AG09319 (cell line): ENCODE results near the gene HEPACAM.

ENCODE experiments used
- DNase-seq: peaks from one replicate; pipeline ENCODE4 v3.0.0-alpha.2; 2010; ENCODE audit warnings: low read depth; ENCODE audit errors: extremely low read depth
- CTCF ChIP-seq: IDR thresholded peaks from 2 replicates; pipeline ENCODE4 v1.5.1; 2011; ENCODE audit warnings: low read depth, mild to moderate bottlenecking, inconsistent platforms, low read length, moderate library complexity

Gene HEPACAM

GRCh38 chr11:124877631-124877909 is 58.3 kb downstream of the HEPACAM start:
- no peak for DNase-seq

GRCh38 chr11:124876818-124877630 is 58.8 kb downstream of the HEPACAM start:
- DNase-seq = no peak
- no peak for TF ChIP-seq CTCF

More at GRCh38 chr11:124877631-124877909, 58.3 kb downstream of the HEPACAM start:
- no peak for TF ChIP-seq CTCF

GRCh38 chr11:124875943-124876817 is 59.7 kb downstream of the HEPACAM start:
- peak; percentile 87 for DNase-seq
- TF ChIP-seq CTCF = peak; percentile 62

- no peak for TF ChIP-seq CTCF
- DNase-seq = no peak
Measured at GRCh38 chr11:124875401-124875800, 60.4 kb downstream of the HEPACAM start.

- no peak for DNase-seq
- no peak for TF ChIP-seq CTCF
Measured at GRCh38 chr11:124874571-124875255, 61.1 kb downstream of the HEPACAM start.

GRCh38 chr11:124873951-124874350 is 61.9 kb downstream of the HEPACAM start:
- DNase-seq = no peak
- no peak for TF ChIP-seq CTCF

GRCh38 chr11:124872741-124873140 is 63.1 kb downstream of the HEPACAM start:
- DNase-seq = no peak
- TF ChIP-seq CTCF = no peak
